ENCODE results near the gene PCDHGB2.

DNA sequence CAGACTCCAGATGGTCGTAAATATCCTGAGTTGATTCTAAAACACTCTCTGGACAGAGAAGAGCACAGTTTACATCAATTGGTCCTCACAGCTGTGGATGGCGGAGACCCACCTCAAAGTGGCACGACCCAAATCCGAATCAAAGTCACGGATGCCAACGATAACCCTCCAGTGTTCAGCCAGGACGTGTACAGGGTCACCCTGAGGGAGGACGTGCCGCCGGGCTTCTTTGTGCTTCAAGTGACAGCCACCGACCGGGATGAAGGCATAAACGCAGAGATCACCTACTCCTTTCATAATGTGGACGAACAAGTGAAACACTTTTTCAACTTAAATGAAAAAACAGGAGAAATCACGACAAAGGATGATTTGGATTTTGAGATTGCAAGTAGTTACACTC, 891 bp downstream of the PCDHGB2 start:
- TF ChIP-seq CTCF (conservative IDR thresholded peaks at IDR 0.05; ENCODE audit: low read length) (no peak), EZH2phosphoT487 (IDR thresholded peaks at IDR 0.05; ENCODE audit: borderline replicate concordance) (no peak)

Data from Loucy (cell line).